ENCODE measurements around the gene PHKA2. TPM values are rescaled to one million over a fixed set of nuclear protein-coding genes. Genes with fewer than 3 reads are reported as not detected.

Gene PHKA2
- polyA plus RNA-seq, 2 of the 4 experiments (the other 2 are of a cell fraction): 16.1 to 21.2 TPM

GRCh38 chrX:18864390-18864920 is 119.5 kb downstream of the PHKA2 start:
- 88% methylated on average over 15 of the region's 15 CpGs for WGBS (ENCODE audit: missing lambda C conversion rate)
- POLR2A ChIA-PET: no interaction called here
- ATAC-seq: no peak

GRCh38 chrX:18861511-18861910 is 122.4 kb downstream of the PHKA2 start:
- Histone ChIP-seq H3K4me2 (no peak overlapping the region), H3K4me3 (no peak overlapping the region), H3K4me1 (no peaks in the 10 kb centered on the region), H3K27ac (no peak overlapping the region), H3K9me3 (no peaks in the 10 kb centered on the region)
- ChIA-PET CTCF (interaction anchor here (0.9 to 1.7 kb wide), 3 partner anchors 10 to 473 kb away, joined by 4 read pairs; no protein-coding TSS in a partner anchor), POLR2A (no interaction called here)
- FAIRE-seq (no peak), DNase-seq (ENCODE audit: low read depth in 1 of 2, low spot score in 1 of 2) (no peak), ATAC-seq (no peak)
- 89% methylated on average over 5 of the region's 5 CpGs for WGBS (ENCODE audit: missing lambda C conversion rate)
- no peak for TF ChIP-seq HDAC2 (IDR thresholded peaks at IDR 0.05)
- TF ChIP-seq PBX3 (IDR thresholded peaks at IDR 0.05): no peak
- TF ChIP-seq RNF2 (IDR thresholded peaks at IDR 0.05; ENCODE audit: borderline replicate concordance, low read depth): no peak
- no peak for TF ChIP-seq NFE2L2 (conservative IDR thresholded peaks at IDR 0.05; ENCODE audit: low read length)
- TF ChIP-seq BHLHE40 (IDR thresholded peaks at IDR 0.05; ENCODE audit: low read depth, low read length): no peak
- no peak for TF ChIP-seq NR3C1 (IDR thresholded peaks at IDR 0.05)
- no peak for TF ChIP-seq FOSL2 (IDR thresholded peaks at IDR 0.05)
- TF ChIP-seq FOSL2 (CRISPR knock-in tag; IDR thresholded peaks at IDR 0.05): no peak
- TF ChIP-seq HES2 (IDR thresholded peaks at IDR 0.05): no peak
- TF ChIP-seq POLR2A (IDR thresholded peaks at IDR 0.05; ENCODE audit: low read length): no peak
- TF ChIP-seq HMGXB4 (CRISPR knock-in tag; IDR thresholded peaks at IDR 0.05; ENCODE audit: borderline replicate concordance): no peak
- TF ChIP-seq MAX (IDR thresholded peaks at IDR 0.05): no peak
- no peak for TF ChIP-seq MAZ (IDR thresholded peaks at IDR 0.05; ENCODE audit: borderline replicate concordance, low read depth, low read length)
- TF ChIP-seq JUN (IDR thresholded peaks at IDR 0.05): no peak
- no peak for TF ChIP-seq MAFK (IDR thresholded peaks at IDR 0.05; ENCODE audit: partially characterized antibody)
- no peak for TF ChIP-seq POLR2AphosphoS2 (conservative IDR thresholded peaks at IDR 0.05; ENCODE audit: low read length)
- TF ChIP-seq ESRRA (IDR thresholded peaks at IDR 0.05; ENCODE audit: borderline replicate concordance, low read length): no peak
- no peak for TF ChIP-seq ZC3H11A (IDR thresholded peaks at IDR 0.05)
- no peak for TF ChIP-seq BCL3 (IDR thresholded peaks at IDR 0.05)
- TF ChIP-seq HOXB13 (CRISPR knock-in tag; IDR thresholded peaks at IDR 0.05; ENCODE audit: low read depth): no peak
- TF ChIP-seq TP53 (CRISPR knock-in tag; IDR thresholded peaks at IDR 0.05): no peak

More at GRCh38 chrX:18864390-18864920, 119.5 kb downstream of the PHKA2 start:
- TF ChIP-seq JUN (IDR thresholded peaks at IDR 0.05) (no peak), BHLHE40 (IDR thresholded peaks at IDR 0.05; ENCODE audit: low read depth, low read length) (no peak), EHMT2 (IDR thresholded peaks at IDR 0.05; ENCODE audit: low read depth) (no peak), FOSL2 (IDR thresholded peaks at IDR 0.05) (no peak), FOSL2 (CRISPR knock-in tag; IDR thresholded peaks at IDR 0.05) (no peak), FOSB (CRISPR knock-in tag; IDR thresholded peaks at IDR 0.05) (no peak), CEBPB (IDR thresholded peaks at IDR 0.05) (no peak), USF2 (IDR thresholded peaks at IDR 0.05) (no peak), MAFK (IDR thresholded peaks at IDR 0.05; ENCODE audit: partially characterized antibody) (no peak), EP300 (IDR thresholded peaks at IDR 0.05) (no peak), TFCP2L1 (CRISPR knock-in tag; IDR thresholded peaks at IDR 0.05) (no peak), NPAS2 (CRISPR knock-in tag; IDR thresholded peaks at IDR 0.05; ENCODE audit: borderline replicate concordance) (no peak), ATOH8 (CRISPR knock-in tag; IDR thresholded peaks at IDR 0.05; ENCODE audit: low read depth) (no peak), CHD2 (IDR thresholded peaks at IDR 0.05; ENCODE audit: low read length, partially characterized antibody) (no peak), POLR2AphosphoS2 (conservative IDR thresholded peaks at IDR 0.05; ENCODE audit: low read length) (no peak), ZC3H11A (IDR thresholded peaks at IDR 0.05) (no peak), CHD4 (IDR thresholded peaks at IDR 0.05; ENCODE audit: borderline replicate concordance) (no peak), RFX5 (IDR thresholded peaks at IDR 0.05) (no peak), RARB (CRISPR knock-in tag; IDR thresholded peaks at IDR 0.05) (no peak), ESRRA (IDR thresholded peaks at IDR 0.05; ENCODE audit: borderline replicate concordance, low read length) (no peak)
- H3K4me3 ChIP-seq: no peak overlapping the region
- H3K4me1 ChIP-seq: no peaks in the 10 kb centered on the region
- FAIRE-seq: no peak
- CTCF ChIA-PET: interaction anchor here (0.6 kb wide), 1 partner anchor 451 kb away, joined by 3 read pairs; no protein-coding TSS in a partner anchor
- no peaks in the 10 kb centered on the region for H3K9me3 ChIP-seq
- H3K27ac ChIP-seq: no peak overlapping the region
- H3K4me2 ChIP-seq: no peak overlapping the region
- no peak for DNase-seq (ENCODE audit: low read depth in 1 of 2, low spot score in 1 of 2)

Measured in A549 (cell line).